HG02759 (cell line): ENCODE results near the gene MMP11.
"Not testable (repeated sequence)": the region's sequence is repeated elsewhere in the genome, so short reads cannot be mapped to it uniquely, and the experiment has no call there.

Experiments
- ATAC-seq: cut with Tn5 transposase; IDR thresholded peaks from one replicate; pipeline ENCODE4 v1.9.1; 2021; ENCODE audit warnings: mild to moderate bottlenecking, moderate library complexity; ENCODE audit not compliant: unreplicated experiment

Gene MMP11, protein sequence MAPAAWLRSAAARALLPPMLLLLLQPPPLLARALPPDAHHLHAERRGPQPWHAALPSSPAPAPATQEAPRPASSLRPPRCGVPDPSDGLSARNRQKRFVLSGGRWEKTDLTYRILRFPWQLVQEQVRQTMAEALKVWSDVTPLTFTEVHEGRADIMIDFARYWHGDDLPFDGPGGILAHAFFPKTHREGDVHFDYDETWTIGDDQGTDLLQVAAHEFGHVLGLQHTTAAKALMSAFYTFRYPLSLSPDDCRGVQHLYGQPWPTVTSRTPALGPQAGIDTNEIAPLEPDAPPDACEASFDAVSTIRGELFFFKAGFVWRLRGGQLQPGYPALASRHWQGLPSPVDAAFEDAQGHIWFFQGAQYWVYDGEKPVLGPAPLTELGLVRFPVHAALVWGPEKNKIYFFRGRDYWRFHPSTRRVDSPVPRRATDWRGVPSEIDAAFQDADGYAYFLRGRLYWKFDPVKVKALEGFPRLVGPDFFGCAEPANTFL

DNA sequence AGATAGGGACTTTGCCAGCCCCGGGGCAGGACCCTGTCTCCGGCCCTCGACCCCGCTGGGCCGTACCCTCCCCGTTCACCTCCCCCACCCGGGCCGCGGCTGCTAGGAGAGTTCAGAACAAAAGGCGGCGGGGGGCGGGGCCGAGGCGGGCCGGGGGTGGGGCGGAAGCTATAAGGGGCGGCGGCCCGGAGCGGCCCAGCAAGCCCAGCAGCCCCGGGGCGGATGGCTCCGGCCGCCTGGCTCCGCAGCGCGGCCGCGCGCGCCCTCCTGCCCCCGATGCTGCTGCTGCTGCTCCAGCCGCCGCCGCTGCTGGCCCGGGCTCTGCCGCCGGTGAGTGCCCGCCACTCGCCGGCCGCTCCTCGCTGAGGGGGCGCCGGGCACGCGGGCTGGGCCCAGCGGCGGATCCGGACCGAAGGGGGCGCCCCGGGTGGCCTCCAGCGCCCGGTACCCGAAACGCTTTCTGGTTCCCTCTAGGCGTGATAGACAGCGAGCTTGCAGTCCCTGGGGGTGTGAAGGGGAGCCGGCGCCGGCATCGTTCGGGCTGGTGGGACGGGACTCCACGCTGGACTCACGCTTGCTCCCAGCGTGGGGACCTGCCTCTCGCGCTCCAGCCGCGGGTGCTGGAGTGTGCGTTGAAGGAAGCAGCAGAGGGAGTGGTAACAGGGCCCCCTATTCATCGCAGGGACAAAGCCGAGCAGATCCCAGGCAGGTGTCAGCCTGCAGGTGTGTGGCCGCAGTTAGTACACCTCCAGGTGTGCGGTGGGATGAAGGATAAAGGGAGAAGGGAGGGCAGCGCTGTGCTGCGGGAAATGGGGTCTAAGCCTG is at the start of gene MMP11:
Gene MMP11 (plus strand): TSS at position 201 of the 825 bp plus-strand sequence. CDS start 22 bp downstream, at position 223.
- no peak for ATAC-seq

DNA sequence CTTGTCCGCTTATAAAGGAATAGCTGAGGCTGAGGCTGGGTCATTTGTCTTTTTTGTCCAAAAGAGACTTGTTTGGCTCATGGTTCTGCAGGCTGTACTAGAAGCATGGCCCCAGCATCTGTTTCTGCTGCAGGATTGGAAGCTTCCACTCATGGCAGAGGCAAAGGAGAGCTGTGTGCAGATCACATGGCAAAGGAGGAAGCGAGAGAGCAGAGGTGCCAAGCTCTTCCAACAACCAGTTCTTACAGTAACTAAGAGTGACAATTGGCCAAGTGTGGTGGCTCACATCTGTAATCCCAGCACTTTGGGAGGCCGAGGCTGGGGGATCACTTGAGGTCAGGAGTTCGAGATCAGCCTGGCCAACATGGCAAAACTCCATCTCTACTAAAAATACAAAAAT is 44.5 kb upstream of the MMP11 start:
- ATAC-seq = not testable (repeated sequence)

DNA sequence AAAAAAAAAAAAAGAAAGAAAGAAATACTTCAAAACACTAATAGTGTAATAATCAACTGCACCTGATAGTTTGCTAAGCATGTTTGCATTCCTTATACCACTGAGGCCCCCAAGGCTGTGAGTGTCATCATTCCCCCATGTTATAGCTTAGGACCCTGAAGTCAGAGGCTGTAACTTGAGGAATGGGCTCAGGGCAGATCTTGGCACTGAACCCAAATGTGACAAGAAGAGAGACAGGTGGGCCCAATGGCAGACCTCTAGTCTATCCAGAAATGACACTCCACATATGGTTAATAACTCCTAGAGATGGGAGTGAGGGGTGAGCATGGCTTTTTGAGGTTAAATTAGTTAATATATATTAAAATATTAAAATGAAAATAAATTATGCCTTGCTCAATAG is 35.0 kb upstream of the MMP11 start:
- ATAC-seq = no peak

DNA sequence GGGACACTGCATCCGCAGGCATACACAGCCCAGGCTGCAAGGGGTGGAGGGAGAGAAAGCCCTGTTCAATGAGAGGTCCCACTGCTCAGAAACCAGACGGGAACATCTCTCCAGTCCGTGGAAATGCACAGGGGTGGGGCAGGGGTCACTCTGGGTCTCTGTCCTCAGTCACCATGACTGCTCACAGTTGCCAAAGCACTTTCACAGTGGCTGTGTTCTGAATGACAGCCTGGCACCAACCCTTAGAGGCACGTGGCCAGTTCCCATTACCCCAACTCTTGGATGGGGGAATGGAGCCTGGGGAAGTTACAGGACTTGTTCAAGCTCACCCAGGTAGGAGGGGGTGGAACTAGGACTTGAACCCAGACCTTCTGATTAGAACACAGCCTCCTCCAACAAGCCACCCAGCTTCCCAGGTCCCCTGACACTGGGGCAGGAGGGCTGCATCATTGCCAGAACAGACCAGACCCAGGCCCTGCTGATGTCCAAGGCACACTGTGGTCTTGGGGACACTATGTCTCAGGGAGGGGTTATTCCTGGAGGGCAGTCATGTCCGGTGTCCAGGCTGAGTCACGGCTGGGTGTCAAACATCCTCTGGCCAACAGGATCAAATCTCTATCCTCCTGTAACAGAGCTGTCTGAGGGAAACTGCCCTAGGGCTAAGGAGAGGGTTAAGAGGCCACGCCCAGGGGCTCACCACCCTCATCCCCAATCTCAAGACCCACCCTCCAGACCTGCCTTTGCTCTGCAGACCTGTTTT is 30.0 kb upstream of the MMP11 start:
- no peak for ATAC-seq

DNA sequence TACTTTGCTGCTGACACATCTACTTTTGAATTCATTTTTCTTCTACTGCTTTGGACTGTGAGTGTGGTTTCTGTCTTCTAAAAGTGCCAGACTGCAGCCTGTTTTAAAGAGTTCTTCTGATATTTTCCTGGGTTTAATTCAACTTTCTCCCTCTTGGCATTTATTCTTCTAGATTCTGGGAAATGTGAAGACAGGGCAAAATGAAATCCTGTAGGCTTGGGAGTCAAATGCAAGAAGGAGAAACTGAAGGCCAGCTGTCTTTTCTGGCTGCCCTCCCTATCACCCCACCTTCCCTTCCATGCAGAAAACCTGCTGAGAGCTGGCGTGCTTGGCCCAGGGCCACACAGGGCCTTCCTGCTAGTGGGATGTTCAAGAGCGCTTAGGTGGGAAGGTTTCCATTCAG is 29.3 kb upstream of the MMP11 start:
- no peak for ATAC-seq

DNA sequence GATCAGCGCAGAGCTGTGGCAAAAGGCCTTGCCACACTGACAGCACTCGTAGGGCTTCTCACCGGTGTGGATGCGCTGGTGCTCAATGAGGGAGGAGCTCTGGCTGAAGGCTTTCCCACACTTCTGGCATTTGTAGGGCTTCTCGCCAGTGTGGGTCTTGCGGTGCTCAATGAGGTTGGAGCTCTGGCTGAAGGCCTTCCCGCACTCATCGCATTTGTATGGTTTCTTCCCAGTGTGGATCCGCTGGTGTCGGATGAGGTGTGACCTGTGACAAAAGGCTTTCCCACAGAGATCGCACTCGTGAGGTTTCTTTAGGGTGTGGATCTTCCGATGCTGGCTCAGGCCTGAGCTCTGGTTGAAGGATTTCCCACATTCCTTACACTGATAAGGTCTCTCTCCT is 28.6 kb upstream of the MMP11 start:
- no peak for ATAC-seq

DNA sequence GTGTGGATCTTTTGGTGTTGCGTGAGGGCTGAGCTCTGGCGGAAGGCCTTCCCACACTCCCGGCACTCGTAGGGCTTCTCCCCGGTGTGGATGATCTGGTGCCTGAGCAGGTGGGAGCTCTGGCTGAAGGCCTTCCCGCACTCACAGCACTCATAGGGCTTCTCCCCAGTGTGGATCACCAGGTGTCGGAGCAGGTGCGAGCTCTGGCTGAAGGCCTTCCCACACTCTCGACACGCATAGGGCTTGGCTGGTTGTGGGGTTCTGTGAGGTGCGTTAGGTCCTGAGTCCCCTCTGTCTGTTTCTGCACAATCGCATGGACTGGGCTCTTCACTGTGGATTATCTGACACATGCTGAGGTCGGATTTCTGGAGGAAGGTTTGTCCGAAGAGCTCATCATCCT is 28.2 kb upstream of the MMP11 start:
- no peak for ATAC-seq

DNA sequence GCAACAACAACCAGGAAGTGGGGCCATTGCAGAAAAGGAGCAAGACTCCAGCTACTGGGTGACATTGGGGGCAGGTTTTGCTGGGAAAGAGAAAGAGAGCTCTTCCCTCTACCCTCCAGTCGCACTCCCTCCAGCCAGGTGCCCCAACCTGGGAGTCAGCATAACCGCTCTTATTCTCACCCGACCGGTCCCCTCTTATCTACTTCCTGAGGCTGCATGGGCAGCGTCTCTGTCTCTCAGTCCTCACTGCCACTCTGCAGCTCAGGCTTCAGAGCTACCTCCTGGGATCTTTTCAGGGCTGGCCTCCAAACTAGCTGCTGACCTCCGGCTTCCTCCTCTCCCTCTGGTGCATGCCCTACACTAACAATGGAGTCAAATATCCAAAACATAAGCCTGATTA is 26.9 kb upstream of the MMP11 start:
- no peak for ATAC-seq

DNA sequence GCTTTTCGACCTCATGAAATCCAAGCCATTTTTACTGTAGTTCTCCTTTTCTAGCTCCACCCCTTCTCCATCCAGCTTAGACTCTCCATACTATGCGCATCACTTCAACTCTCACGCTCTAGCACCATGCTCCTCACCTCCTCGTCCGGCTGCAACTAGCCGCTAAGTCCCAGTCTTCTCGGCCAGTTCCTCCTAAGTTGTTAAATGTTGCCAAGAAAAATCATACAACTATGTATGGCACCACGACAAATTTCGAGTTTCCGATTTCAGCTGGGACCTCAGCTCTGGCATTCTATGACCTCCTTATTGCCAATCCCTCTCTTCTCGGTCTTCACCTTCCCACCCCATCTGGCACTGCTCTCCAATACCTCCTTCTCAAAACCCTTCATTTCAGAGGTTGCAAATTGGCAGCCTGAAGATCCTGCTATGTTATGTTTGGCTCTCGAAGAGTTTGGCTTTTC is 22.8 kb upstream of the MMP11 start:
- ATAC-seq = no peak

DNA sequence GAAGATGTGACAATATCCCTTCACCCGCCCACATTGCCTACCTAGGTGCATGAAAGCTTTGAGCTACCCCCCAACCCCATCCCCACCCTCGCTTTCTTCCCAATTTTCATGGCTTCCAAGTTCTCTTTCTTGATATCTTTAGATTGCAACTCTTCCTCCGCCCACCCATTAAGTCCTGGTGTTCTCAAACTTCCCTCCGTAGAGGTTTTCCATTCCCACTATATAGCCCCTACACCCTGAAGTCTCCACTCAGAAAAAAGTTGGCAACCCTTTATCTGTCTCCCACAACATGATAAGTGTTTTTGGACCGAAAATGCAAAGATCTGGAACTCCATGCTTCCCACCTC is 22.3 kb upstream of the MMP11 start:
- ATAC-seq = no peak

DNA sequence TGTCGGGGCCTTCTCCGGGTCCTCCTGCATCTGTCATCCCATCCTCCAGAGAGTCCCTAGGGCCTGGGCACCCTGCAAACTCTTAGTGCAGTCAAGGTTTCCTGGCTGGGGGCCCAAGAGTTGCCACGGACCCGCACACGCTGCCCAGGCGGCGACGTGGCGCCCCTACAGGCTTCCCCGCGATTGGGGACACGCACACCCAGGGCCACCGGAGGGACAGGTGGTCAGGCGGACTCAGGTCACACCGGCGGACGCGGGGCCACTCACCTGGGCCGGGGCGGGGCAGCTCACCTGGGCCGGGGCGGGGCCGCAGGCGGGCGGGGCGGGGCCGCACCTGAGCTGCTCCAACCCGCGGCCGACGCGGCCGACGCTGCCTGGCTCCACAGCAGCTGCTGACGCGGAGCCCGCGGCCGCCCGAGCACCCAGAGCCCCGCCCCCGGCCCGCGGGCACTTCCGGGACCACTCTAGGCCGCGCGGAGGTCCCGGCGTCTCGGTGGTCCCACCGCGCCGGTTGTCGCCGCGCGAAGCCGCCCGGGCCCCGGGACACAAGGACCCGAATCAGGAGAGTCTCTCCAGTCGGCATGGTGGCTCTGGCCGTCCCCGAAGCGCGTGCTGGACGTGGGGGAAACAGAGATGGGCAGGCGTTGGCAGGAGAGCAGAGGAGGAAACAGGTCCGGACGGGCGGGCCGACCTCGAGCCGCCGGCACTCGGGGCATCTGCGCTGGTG is 21.8 kb upstream of the MMP11 start, which contains the start of gene ZNF70:
Gene ZNF70 (minus strand): TSS at position 399 of the 727 bp plus-strand sequence. CDS start 5,972 bp downstream, outside the sequence.
- ATAC-seq = peak; percentile 80

DNA sequence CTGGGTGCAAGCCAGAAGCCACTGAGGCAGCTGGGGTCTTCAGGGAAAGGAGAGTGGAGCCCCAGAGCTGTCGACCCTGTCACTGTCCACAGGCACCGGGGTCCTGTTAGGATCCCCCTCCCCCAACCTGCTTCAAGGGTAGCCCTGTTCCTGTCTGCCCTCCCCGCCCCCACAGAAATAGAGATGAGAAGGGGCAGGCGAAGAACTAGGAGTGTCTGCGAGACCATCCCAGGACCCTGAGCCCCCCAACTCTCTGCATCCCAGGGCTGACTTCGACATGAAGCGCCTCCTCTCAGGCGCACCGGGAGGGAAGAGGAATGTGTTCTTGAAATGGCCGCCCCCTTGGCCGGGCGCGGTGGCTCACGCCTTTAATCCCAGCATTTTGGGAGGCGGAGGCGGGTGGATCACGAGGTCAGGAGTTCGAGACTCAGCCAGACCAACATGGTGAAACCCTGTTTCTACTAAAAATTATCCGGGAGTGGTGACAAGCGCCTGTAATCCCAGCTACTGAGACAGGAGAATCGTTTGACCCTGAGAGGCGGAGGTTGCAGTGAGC is 21.1 kb upstream of the MMP11 start:
- ATAC-seq = peak; percentile 14

DNA sequence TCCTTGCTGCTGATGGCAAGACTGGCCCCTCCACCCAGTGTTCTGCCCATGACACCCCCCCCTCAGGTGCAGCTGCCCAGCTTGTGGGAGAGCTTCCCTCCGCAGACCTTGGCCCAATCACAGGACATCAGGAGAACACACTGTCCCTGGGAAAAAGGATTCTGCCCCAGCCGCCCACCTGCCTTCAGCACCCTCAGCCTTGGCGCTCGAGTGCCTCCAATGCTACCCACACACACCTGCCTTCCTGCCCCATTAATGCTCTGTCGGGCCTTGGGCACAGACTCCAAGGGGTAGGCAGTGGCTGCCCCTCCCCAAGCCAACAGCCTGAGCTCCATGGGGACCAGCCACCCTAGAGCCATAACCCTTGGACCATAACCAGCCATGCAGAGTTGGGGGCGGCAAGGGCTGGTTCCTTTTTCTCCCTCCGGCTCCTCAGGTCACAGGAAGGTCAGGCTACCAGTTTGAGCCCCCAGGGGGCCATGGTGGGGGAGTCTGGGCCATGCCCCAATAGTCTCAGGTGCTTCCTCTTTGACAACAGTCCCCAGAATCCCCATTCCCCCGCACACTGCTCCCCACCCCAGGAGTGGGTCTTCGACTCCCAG is 20.5 kb upstream of the MMP11 start:
- peak; percentile 42 for ATAC-seq

DNA sequence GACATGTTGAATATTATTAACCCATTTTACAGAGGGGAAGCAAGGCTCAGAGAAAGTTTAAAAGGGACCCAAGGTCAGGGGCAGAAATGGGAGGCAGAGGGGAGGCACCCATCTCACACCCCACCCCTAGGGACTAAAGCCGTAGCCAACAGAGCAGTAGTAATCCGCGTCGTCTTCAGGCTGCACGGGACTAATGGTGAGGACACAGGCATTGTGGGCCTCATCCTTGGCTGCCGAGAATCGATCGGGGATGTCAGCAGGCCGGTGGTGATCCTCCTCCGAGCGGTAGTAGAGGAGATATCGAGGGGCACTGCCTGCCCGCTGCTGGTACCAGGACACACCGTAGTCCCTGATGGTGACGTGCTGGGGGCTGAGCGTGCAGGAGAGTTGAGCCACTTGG is 19.9 kb upstream of the MMP11 start:
- ATAC-seq = no peak

DNA sequence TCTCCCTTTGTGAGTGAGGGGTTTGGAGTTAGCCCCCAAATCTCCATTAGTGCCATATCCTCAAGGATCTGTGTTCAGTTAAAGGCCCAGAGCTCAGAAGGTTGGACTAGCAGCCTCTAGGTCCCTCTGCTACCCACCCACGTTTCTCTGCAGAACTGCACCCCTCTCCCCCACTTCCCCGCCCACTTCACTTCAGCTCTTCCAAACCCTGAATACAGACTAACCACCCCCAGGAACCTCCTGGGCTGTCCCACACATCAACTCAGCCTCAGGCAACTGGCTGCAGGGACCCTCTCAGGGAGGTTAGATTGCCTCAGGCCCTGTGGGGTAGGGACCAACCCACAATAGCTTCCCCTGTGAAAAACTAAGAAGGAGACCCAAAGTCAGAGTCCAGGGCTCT is 19.3 kb upstream of the MMP11 start:
- ATAC-seq = no peak

DNA sequence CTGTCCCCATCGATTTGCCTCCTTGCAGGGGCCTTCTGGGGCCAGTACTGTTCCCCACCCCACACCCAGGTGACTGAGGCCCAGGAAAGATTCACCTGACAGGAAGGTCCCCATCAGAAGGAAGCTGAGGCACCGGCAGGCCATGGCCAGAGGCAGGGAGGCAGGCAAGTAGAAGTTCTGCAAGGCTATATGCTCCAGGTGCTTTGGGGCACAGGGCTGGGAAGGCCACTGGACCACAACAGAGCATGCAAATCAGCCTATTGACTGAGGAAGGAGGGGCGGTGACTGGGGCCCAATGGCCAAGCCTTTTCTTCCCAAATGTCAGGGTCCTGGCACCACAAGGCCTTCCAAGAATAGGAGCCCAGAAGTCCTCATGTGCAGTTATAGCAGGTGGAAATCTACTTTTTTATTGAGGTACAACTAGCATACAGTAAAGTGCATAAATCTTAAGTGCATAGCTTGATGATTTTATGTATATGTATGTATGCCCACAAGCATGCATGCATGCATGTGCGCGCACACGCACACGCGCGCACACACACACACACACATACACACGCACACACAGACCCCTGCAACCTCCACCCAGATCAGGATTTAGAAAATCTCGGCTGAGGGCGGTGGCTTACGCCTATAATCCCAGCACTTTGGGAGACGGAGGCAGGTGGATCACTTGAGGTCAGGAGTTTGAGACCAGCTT is 18.3 kb upstream of the MMP11 start, which contains the start of gene VPREB3:
Gene VPREB3 (minus strand): TSS at position 206 of the 700 bp plus-strand sequence. CDS start 62 bp downstream, at position 144.
- ATAC-seq = no peak

DNA sequence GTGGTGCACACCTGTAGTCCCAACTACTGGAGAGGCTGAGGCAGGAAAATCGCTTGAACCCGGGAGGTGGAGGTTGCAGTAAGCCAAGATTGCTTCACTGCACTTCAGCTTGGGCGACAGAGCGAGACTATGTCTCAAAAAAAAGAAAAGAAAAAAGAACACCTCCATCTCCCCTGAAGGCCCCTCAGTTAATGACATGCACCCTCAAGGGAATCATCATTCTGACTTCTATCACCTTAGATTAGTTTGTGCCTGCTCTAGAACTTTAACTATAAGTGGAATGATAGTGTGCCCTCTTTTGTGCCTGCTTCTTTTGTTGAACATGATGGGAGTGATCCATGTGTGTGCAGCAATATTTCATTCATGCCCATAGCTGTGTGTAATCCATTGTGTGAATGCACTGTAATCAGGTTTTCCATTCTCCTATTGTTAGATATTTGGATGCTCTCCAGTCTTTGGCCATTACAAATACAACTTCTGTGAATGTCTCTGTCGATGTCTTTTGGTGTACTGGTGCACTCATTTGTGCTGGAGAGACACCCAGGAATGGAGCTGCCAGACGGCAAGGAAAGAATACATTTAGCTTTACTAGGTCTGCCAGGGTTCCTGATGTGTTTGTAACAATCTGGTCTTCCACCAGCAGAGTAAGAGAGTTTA is 17.5 kb upstream of the MMP11 start:
- ATAC-seq = no peak

DNA sequence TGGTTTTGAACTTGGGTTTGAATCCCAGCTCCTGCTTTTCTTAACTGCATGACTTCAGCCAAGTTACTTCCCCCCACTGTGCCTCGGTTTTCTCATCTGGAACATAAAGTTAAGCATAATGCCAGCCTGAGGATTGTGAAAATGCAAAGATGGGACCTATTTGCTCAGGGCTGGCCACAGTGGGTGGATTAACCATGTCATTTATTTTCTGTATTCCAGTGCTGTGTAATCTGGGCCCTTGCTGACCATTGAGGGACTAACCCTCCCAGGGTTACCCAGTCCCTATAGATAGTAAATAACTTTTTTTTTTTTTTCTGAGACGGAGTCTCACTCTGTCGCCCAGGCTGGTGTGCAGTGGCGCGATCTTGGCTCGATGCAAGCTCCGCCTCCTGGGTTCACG is 16.9 kb upstream of the MMP11 start:
- ATAC-seq = no peak
